HEK293 (cell line): ENCODE results near the gene ARHGEF39.

Experiments
- CTCF ChIA-PET: fragments of 350-600 bp; formaldehyde crosslinking; extraction: SDS; loops from one replicate; lab custom pipeline; 2021; ENCODE audit warnings: antibody characterized with exemption; lab: Yijun Ruan, JAX
- POLR2A ChIA-PET: fragments of 300-600 bp; formaldehyde crosslinking; extraction: SDS; loops from one replicate; lab custom pipeline; 2020; ENCODE audit warnings: antibody characterized with exemption, inconsistent platforms; lab: Yijun Ruan, JAX
- H3K27ac ChIP-seq: fragments of 200-500 bp; sonication (Bioruptor generic); 2 replicates; pipeline ENCODE4 v1.5.1; 2014; ENCODE audit warnings: low read depth, low read length, control low read depth, inconsistent platforms; ENCODE audit errors: extremely low read depth
- H3K36me3 ChIP-seq, 2 experiments: fragments of 200-500 bp in 1 of 2; sonication (Bioruptor generic) in 1 of 2; 1 replicate in 1 of 2; 2 replicates in 1 of 2; pipeline ENCODE4 v1.5.1; 2014 to 2017; ENCODE audit warnings: inconsistent platforms in 2 of 2, low read length in 2 of 2; ENCODE audit not compliant: control insufficient read depth in 2 of 2, insufficient read depth in 1 of 2
- H3K4me1 ChIP-seq: fragments of 200-500 bp; sonication (Bioruptor generic); 2 replicates; pipeline ENCODE4 v1.5.1; 2014; ENCODE audit warnings: mild to moderate bottlenecking, low read length, inconsistent platforms; ENCODE audit not compliant: control insufficient read depth, insufficient read depth
- H3K4me3 ChIP-seq: 2 replicates; pipeline ENCODE4 v1.5.1; 2011; ENCODE audit warnings: low read depth, mild to moderate bottlenecking, control low read depth, low read length, moderate library complexity
- H3K9me3 ChIP-seq: fragments of 200-500 bp; sonication (Bioruptor generic); 2 replicates; pipeline ENCODE4 v1.5.1; 2014; ENCODE audit warnings: low read depth, low read length, inconsistent platforms; ENCODE audit not compliant: control insufficient read depth, insufficient read depth
- GFI1B ChIP-seq: fragments of 450-650 bp; formaldehyde crosslinking; IDR thresholded peaks from 2 replicates; pipeline ENCODE4 v1.5.1; 2016; ENCODE audit warnings: missing biosample characterization, missing genetic modification characterization
- GLIS1 ChIP-seq: fragments of 450-650 bp; formaldehyde crosslinking; IDR thresholded peaks from 2 replicates; pipeline ENCODE4 v1.5.1; 2016; ENCODE audit warnings: missing biosample characterization, missing genetic modification characterization
- KLF1 ChIP-seq: fragments of 450-650 bp; formaldehyde crosslinking; IDR thresholded peaks from 2 replicates; pipeline ENCODE4 v1.5.1; 2016; ENCODE audit warnings: missing biosample characterization, missing genetic modification characterization
- KLF7 ChIP-seq: fragments of 450-650 bp; formaldehyde crosslinking; IDR thresholded peaks from 2 replicates; pipeline ENCODE4 v1.5.1; 2016; ENCODE audit warnings: missing biosample characterization, missing genetic modification characterization, borderline replicate concordance
- SETDB1 ChIP-seq: IDR thresholded peaks from one replicate; pipeline ENCODE4 v1.6.1; 2017; ENCODE audit warnings: mild to moderate bottlenecking, low read length, moderate library complexity, mixed read lengths; ENCODE audit not compliant: insufficient read length
- ZBTB20 ChIP-seq: fragments of 450-650 bp; formaldehyde crosslinking; IDR thresholded peaks from 2 replicates; pipeline ENCODE4 v1.5.1; 2016; ENCODE audit warnings: missing biosample characterization, missing genetic modification characterization
- ZFP41 ChIP-seq: fragments of 450-650 bp; formaldehyde crosslinking; IDR thresholded peaks from 2 replicates; pipeline ENCODE4 v1.5.1; 2016; ENCODE audit warnings: missing biosample characterization, missing genetic modification characterization, borderline replicate concordance
- ZNF157 ChIP-seq: fragments of 450-650 bp; formaldehyde crosslinking; IDR thresholded peaks from 2 replicates; pipeline ENCODE4 v1.5.1; 2016; ENCODE audit warnings: missing biosample characterization, missing genetic modification characterization
- ZNF221 ChIP-seq: fragments of 450-650 bp; formaldehyde crosslinking; IDR thresholded peaks from 2 replicates; pipeline ENCODE4 v1.5.1; 2017; ENCODE audit warnings: missing biosample characterization, missing genetic modification characterization, borderline replicate concordance
- ZNF23 ChIP-seq: fragments of 450-650 bp; formaldehyde crosslinking; IDR thresholded peaks from 2 replicates; pipeline ENCODE4 v1.5.1; 2016; ENCODE audit warnings: missing biosample characterization, missing genetic modification characterization, borderline replicate concordance
- ZNF335 ChIP-seq: fragments of 450-650 bp; formaldehyde crosslinking; conservative IDR thresholded peaks from 2 replicates; pipeline ENCODE4 v1.5.1; 2016; ENCODE audit warnings: missing biosample characterization, missing genetic modification characterization
- ZNF394 ChIP-seq: fragments of 450-650 bp; formaldehyde crosslinking; IDR thresholded peaks from 2 replicates; pipeline ENCODE4 v1.5.1; 2016; ENCODE audit warnings: missing biosample characterization, missing genetic modification characterization, mild to moderate bottlenecking, moderate library complexity, borderline replicate concordance
- ZNF433 ChIP-seq: fragments of 450-650 bp; formaldehyde crosslinking; IDR thresholded peaks from 2 replicates; pipeline ENCODE4 v1.5.1; 2016; ENCODE audit warnings: missing biosample characterization, missing genetic modification characterization, low read depth
- ZNF521 ChIP-seq: fragments of 450-650 bp; formaldehyde crosslinking; IDR thresholded peaks from 2 replicates; pipeline ENCODE4 v1.5.1; 2017; ENCODE audit warnings: missing biosample characterization, mild to moderate bottlenecking, missing genetic modification characterization
- ZNF621 ChIP-seq: fragments of 450-650 bp; formaldehyde crosslinking; IDR thresholded peaks from 2 replicates; pipeline ENCODE4 v1.5.1; 2017; ENCODE audit warnings: missing biosample characterization, missing genetic modification characterization
- ZNF629 ChIP-seq: fragments of 450-650 bp; formaldehyde crosslinking; IDR thresholded peaks from 2 replicates; pipeline ENCODE4 v1.5.1; 2017; ENCODE audit warnings: missing biosample characterization, missing genetic modification characterization
- ZNF658 ChIP-seq: fragments of 450-650 bp; formaldehyde crosslinking; IDR thresholded peaks from 2 replicates; pipeline ENCODE4; 2016; ENCODE audit warnings: missing biosample characterization, missing genetic modification characterization
- ZNF768 ChIP-seq: fragments of 450-650 bp; formaldehyde crosslinking; IDR thresholded peaks from 2 replicates; pipeline ENCODE4 v1.5.1; 2018; ENCODE audit warnings: missing biosample characterization, mild to moderate bottlenecking, missing genetic modification characterization
- TF ChIP-seq, protein P1 (sequence below): fragments of 450-650 bp; formaldehyde crosslinking; IDR thresholded peaks from 2 replicates; pipeline ENCODE4 v1.5.1; 2016; ENCODE audit warnings: missing biosample characterization, missing genetic modification characterization
- TF ChIP-seq, protein P2 (sequence below): fragments of 450-650 bp; formaldehyde crosslinking; IDR thresholded peaks from 2 replicates; pipeline ENCODE4 v1.5.1; 2016; ENCODE audit warnings: missing biosample characterization, missing genetic modification characterization, low read depth

ARHGEF39 gene

DNA sequence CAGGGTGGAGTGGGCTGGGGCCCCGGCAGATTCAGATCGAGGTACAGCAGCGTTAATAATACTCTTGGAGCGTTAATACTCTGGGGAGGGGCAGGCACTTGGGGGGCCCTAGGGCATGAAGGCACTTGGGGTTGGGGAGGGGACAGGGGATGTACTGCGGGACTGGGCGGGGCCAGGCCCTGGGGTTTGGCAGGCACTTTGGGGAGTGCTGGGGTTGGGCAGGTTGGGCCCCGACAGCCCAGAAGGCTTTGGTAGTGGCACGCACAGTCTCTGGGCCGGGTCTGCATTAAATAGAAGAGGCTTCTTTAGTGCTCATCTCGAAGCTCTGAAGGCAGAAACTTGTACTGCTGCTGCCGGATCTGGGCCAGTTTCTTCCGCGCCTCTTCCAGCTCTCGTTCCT lies 32.5 kb upstream of the ARHGEF39 start:
- Histone ChIP-seq H3K4me3 (no peak overlapping the region), H3K4me1 (no peaks in the 10 kb centered on the region), H3K27ac (no peak overlapping the region), H3K9me3 (no peaks in the 10 kb centered on the region), H3K36me3 (peaks cover 24 to 69% of the 10 kb centered on the region in 2 experiments; a peak in 2 of 3 replicates)
- ChIA-PET POLR2A (interaction anchor here (1.2 to 3.8 kb wide), 4 partner anchors 30 to 39 kb away, joined by 3 to 31 read pairs (median 12); partner anchors contain the start of genes ARHGEF39, CCDC107, CREB3 and RMRP), CTCF (interaction anchor here (0.6 to 9.0 kb wide), 20 partner anchors 8 to 442 kb away, joined by 3 to 157 read pairs (median 11); partner anchors contain the start of genes ARHGEF39, CCDC107, CREB3 and RMRP)
- TF ChIP-seq ZNF768 (tag by site-specific recombination) (no peak), ZNF394 (tag by site-specific recombination) (no peak), ZNF335 (tag by site-specific recombination) (no peak)
- TF ChIP-seq, all 188 proteins: peak for 0

DNA sequence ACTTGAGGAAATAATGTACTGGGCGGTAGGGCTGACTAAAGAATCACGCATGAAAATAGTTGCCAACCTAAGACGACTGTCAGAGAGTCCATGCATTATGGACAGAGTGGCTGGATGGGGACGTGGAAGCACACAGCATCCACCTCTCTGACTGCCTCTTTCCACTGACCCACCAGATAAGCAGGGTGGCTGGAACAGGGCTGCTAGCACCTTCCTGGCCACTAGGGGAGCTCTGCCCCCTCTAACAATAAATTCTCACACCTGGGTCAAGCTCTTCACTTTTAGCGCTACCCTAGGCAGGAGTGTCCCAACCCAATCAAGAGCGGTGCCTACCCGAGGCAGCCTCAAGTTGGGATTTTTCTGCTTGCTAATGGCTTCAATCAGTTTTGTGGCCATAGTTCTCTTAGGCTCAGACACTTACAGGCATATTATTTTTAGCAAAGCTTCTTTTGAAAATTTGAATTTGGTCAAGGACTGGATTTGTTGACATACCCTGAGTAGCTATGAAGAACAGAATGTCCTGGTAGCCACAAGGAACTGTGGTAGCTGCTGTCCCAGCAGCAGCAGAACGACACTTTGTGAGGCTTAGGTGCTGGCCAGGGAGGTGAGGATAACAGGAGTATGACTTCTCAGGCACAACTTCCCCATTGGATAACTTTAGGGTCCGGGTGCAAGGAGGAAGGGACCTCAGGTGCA lies 31.7 kb upstream of the ARHGEF39 start:
- no peaks in the 10 kb centered on the region for H3K4me1 ChIP-seq
- peaks cover 22 to 61% of the 10 kb centered on the region in 2 experiments; a peak in 2 of 3 replicates for H3K36me3 ChIP-seq
- CTCF ChIA-PET, result interaction anchor here (0.6 to 9.0 kb wide), 38 partner anchors 9 to 797 kb away, joined by 3 to 157 read pairs (median 5); partner anchors contain the start of genes ARHGEF39, CA9, CCDC107 and CREB3
- TF ChIP-seq ZFP41 (tag by site-specific recombination) (no peak), ZNF521 (tag by site-specific recombination) (no peak), GFI1B (no peak), ZNF157 (tag by site-specific recombination) (no peak), ZNF221 (tag by site-specific recombination) (no peak)
- no peak overlapping the region for H3K4me3 ChIP-seq
- POLR2A ChIA-PET, result interaction anchor here (0.7 to 3.8 kb wide), 7 partner anchors 8 to 38 kb away, joined by 3 to 31 read pairs (median 5); partner anchors contain the start of genes ARHGEF39, CCDC107, CREB3 and RMRP
- H3K27ac ChIP-seq, result no peak overlapping the region
- no peaks in the 10 kb centered on the region for H3K9me3 ChIP-seq

DNA sequence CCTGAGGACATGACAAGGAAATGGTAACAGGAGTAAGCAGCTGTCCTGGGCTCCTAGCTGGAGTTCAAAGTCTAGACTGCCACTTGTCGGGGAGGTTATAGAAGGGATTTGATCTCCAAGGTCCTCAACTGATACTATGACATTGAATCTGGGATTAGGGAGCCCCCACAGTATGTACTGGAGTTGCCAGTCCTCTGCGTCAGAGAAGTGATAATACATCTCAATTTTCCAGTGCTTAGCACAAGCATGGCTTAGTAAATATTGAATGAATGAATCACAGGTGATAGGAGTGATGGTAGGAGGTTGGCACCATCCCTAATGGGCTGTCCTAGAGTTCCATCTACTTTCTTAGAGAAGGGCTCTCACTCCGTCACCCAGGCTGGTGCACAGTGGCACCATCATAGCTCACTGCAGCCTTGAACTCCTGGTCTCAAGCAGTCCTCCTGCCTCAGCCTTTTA lies 31.0 kb upstream of the ARHGEF39 start:
- no peak overlapping the region for H3K4me3 ChIP-seq
- no peak for TF ChIP-seq ZNF23
- no peak for TF ChIP-seq ZNF621 (tag by site-specific recombination)
- no peak for TF ChIP-seq SETDB1
- no peak for TF ChIP-seq ZBTB20 (tag by site-specific recombination)
- no peak for TF ChIP-seq KLF1 (tag by site-specific recombination)
- TF ChIP-seq GLIS1 (tag by site-specific recombination), result no peak
- TF ChIP-seq, protein P1, sequence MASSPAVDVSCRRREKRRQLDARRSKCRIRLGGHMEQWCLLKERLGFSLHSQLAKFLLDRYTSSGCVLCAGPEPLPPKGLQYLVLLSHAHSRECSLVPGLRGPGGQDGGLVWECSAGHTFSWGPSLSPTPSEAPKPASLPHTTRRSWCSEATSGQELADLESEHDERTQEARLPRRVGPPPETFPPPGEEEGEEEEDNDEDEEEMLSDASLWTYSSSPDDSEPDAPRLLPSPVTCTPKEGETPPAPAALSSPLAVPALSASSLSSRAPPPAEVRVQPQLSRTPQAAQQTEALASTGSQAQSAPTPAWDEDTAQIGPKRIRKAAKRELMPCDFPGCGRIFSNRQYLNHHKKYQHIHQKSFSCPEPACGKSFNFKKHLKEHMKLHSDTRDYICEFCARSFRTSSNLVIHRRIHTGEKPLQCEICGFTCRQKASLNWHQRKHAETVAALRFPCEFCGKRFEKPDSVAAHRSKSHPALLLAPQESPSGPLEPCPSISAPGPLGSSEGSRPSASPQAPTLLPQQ (tag by site-specific recombination), result no peak
- TF ChIP-seq, protein P2, sequence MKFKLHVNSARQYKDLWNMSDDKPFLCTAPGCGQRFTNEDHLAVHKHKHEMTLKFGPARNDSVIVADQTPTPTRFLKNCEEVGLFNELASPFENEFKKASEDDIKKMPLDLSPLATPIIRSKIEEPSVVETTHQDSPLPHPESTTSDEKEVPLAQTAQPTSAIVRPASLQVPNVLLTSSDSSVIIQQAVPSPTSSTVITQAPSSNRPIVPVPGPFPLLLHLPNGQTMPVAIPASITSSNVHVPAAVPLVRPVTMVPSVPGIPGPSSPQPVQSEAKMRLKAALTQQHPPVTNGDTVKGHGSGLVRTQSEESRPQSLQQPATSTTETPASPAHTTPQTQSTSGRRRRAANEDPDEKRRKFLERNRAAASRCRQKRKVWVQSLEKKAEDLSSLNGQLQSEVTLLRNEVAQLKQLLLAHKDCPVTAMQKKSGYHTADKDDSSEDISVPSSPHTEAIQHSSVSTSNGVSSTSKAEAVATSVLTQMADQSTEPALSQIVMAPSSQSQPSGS (tag by site-specific recombination), result no peak
- no peak for TF ChIP-seq ZNF433 (tag by site-specific recombination)
- TF ChIP-seq GFI1B, result no peak
- no peak for TF ChIP-seq ZNF658 (tag by site-specific recombination)
- TF ChIP-seq ZNF768 (tag by site-specific recombination), result no peak
- TF ChIP-seq ZNF629, result no peak
- TF ChIP-seq KLF7 (tag by site-specific recombination), result no peak
- H3K4me1 ChIP-seq, result no peaks in the 10 kb centered on the region
- H3K9me3 ChIP-seq, result no peaks in the 10 kb centered on the region
- H3K27ac ChIP-seq, result no peak overlapping the region
- ChIA-PET POLR2A (interaction anchor here (0.7 to 3.8 kb wide), 10 partner anchors 7 to 38 kb away, joined by 3 to 31 read pairs (median 4); partner anchors contain the start of genes ARHGEF39, CCDC107, CREB3 and RMRP), CTCF (interaction anchor here (0.6 to 9.0 kb wide), 25 partner anchors 8 to 675 kb away, joined by 3 to 157 read pairs (median 9); partner anchors contain the start of genes ARHGEF39, CA9, CCDC107 and CREB3)
- H3K36me3 ChIP-seq, result peaks cover 15 to 54% of the 10 kb centered on the region in 2 experiments; a peak in 2 of 3 replicates
